Activated gamma-delta T cell treated with Interleukin-2 at 50 U/mL for 16 hours (primary cell): ENCODE data around the gene LAIR1.
"Not testable (repeated sequence)": the region's sequence is repeated elsewhere in the genome, so short reads cannot be mapped to it uniquely, and the experiment has no call there.

Experiments
- DNase-seq: peaks from one replicate; pipeline ENCODE4 v3.0.0-alpha.2; 2020

Gene LAIR1

DNA sequence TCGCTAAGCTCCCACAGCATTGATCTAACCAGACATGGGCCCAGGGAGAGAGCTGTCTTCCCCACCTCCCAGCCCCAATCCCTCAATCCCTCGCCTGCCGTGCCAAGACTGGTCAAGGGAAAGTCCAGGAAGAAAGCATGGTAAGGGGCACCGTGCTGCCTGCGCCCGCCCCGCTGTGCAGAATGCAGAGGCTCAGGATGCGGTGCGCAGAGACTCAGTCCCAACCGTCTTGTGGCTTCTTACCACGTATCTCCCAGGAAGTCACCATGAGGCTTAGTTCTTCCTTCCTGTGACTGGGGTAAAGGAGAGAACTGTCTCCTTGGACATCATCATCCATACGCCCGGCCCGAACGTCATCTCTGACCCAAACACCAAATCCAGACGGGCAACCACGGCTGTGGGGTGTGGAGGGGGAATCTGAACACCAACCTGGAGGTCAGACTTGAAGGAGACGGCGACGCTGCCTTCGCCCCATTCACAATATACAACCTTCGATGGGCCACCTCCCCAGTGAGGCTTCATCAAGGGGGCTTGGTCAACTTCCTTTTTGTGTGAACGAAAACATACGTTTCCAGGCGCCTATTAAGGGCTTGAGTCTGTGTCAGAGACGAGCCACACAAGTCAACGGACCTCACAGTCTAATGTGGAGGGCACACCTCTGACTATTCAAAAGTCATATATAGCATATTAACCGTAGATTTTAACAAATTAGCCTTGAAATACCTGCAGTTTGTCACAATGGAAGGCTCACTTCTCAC is 10.6 kb upstream of the LAIR1 start:
- not testable (repeated sequence) for DNase-seq

DNA sequence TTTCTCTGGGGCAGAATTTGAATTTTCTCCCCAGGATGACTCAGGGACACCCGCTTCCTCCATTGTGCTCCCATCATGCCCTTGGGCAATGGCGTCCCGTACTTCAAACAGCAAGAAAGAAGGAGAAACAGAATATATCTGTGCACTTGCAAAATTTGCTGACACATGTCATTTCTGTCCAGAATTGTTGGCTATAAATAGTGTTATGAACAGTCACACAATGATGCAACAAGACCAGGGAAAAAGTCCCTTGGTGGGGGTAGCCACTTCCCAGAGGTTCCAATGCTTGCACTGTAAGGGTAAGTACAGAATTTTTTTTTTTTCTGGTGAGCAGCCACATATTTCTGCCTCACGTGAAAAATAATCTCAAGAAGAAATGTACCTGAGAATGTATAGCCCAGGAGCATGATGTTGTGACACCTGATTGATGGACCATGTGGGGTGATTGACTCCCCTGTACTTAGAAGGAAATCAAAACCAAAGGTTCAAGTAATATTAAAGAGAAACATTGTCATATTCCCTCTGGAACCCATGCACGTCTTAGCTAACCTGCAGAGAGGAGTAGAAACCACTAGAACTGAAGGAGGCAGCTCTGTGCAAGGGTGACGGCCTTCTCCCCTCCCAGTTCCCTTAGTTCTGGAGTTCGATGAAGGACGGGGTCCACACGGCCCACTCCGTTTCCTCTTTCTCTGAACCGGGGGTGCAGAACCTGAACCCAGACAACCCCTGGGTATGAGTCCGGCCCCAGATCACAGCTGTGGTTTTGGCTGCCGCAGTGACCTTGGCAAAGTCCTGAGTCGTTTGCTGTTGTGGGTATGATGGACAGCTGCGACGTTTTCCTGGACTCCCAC is 9.3 kb upstream of the LAIR1 start:
- DNase-seq: no peak

DNA sequence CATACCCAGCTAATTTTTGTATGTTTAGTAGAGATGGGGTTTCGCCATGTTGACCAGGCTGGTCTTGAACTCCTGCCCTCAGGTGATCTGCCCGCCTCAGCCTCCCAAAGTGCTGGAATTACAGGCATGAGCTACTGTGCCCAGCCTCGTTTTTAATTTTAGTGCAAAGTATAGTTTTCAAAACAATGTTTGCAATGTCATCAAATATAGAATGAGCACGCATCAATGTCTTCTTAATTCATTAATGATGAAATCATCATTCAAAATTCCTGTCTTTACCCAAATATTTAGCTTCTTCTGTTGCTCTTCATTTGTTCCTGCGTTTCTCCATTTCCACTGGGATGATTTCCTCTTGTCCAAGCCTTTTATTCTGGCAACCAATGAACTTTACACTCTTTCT is 6.7 kb upstream of the LAIR1 start:
- not testable (repeated sequence) for DNase-seq

DNA sequence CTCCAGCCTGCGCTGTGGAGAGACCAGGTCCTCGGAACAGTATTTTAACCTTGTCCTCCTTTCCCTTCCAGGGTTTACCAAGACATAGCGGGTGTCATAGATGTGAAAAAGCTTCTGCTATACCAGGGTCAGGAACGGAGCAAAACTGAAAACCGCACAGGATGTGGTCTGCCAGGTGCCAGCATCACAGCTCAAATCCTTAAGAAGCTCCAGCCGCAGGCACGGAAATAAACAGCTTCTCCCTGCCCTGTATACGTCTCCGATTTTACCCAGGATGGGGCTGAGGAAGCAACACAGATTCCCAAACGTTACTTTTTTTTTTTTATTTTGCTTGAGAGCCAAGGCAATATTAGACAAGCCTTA is 5.7 kb upstream of the LAIR1 start:
- DNase-seq: peak; percentile 51

DNA sequence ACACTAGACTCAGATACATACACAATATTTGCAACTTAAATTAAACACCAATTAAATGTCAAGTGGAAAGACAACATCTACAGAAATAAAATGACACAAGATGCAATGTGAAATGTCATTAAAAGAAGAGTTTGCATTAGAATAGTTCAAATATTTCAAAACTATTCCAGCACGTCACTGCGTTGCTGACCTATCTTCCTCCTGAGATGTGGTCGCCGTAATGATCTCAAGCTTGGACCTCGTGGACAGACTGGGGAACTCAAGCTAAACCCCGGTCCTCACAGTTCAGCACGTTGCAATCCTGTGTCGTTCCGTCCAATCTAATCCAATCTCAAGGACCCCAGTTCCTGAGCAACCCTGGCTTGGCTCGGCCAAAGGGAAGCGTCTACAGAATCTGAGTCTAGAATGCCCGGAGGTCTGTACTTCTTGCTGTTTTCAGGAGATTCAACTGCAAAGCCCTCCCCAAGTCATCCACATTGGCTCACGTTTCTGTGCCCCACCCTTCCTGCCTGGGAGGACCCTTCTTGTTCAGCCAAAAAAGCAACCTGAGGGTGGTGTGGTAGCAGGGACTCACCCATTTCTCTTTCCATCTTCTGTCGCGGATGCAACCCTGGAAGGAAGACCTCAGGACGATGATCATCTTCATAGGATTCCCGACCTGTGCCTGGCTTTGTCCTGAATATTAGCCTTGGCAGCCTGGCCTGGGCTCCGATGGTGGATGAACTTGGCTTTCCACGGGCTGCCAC is 5.1 kb upstream of the LAIR1 start:
- DNase-seq: not testable (repeated sequence)

DNA sequence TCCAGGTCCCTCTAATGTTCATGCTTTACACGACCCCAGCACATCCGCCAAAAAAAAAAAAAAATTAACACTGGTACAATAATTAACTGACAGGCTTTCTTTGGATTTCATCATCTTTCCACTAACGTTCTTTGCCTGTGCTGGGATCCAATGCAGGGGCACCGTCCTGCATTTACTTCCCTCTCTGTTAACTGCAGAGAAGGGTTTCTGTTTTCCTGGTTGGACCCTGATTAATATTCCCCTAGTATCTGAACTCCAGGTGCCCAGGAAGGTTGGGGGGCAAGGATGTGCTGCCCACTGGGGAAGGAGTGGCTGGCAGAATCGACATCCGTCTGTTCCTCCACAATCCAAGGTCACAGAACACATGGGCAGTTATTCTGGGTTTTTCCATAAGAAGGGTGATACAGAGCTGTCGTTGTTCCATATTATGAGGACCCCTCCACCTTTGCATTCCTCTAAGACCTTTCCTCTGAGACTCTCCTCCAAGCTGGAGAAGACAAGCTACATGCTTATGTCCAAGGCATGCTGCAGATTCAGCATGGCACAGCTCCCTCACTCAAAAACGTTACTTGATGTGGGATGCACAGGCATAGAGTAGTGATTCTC is 4.5 kb upstream of the LAIR1 start:
- DNase-seq: no peak

DNA sequence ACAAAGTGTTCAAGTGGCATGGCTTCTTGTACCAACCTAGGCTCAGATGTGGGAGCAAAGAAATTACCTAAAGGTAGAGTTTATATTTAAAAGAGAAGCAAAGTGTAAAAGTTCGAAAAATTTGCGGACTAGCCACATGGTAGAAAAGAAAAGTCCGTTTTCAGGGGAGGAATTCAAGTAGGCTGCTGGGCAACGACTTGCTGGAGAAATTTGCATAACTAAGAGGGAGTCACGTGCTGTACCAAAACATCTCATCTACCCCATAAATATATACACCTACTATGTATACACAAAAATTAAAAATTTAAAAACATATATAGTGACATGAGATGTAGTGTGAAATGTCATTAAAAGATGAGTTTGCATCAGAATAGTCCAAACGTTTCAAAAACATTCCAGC is 2.1 kb upstream of the LAIR1 start:
- DNase-seq: no peak

DNA sequence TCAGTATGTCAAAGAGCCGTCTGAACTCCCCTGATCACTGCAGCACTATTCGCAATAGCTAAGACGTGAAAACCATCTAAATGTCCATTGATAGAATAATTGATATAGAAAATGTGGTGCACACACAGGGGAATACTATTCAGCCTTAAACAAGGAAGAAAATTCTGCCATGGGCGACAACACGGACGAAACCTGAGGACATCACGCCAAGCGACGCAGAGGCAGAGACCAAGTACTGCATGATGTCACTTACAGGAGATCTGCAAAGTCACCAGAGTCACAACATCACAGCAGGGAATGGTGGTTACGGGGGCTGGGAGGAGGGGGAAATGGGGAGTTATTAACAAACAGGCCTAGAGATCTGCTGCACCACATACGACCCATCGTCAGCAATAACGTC is 1.1 kb upstream of the LAIR1 start:
- not testable (repeated sequence) for DNase-seq

DNA sequence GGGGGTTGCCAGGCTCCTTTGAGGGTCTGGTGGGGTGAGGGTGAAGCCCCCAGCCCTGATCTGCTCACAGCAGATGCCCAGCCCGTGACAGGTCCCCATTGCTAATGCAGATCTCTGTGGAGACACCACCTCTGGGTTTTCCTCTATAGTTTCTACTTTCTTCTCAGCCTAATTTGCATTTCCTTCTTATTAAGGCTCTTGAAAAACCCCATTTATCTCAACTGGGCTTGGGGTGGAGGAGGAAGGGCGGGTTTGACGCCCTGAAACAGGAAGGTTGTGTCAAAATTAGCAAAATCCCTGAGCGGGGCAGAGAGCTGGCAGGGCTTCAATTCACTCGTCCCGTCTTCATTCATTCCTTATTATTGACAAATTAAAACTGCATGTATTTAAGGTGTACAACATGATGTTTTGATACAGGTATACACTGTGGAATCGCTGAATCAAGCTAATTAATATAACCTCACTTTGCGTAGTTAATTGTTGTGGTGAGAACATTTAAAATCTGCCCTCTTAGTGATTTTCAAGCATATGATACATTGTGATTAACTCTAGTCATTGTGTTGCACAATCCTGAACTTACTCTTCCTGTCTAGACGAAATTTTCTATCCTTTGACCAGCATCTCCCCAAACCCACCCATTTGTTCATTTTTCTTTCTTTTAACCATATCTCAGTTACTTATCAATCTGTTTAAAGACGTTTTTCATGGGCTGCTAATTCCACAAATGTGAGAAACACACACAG is 2.9 kb downstream of the LAIR1 start:
- DNase-seq: not testable (repeated sequence)

DNA sequence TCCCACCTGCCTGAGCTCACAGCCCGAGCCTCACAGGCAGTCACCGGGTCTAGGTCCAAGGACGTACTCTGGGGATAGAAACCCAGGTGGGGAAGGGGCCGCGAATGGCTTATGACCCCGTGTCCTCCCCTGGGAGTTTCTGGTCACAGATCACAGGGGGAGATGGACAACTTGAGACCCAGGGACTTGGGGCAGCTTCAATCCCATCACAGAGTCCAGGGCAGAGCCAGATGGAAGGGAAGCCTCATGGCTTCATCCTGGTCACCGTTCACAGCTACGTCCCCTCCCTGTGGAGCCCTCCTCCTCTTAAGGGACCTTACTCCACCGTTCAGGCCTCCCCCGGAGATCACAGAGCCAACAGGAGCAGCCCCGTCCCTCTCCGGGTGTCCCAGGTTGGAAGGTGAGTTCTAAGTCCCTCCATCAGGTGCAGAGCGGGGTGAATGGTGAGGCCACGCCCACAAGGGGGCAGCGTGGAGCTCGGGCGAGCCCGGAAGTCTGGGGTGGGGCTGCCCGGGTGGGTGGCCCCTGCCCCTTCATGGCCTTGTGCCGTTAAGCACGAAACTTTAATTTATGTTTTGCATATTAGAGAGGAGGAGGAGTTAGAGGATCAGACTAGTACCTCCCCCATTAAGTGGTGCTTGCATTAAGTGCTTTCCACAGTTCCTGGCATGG is 5.4 kb downstream of the LAIR1 start:
- DNase-seq: peak; percentile 72

DNA sequence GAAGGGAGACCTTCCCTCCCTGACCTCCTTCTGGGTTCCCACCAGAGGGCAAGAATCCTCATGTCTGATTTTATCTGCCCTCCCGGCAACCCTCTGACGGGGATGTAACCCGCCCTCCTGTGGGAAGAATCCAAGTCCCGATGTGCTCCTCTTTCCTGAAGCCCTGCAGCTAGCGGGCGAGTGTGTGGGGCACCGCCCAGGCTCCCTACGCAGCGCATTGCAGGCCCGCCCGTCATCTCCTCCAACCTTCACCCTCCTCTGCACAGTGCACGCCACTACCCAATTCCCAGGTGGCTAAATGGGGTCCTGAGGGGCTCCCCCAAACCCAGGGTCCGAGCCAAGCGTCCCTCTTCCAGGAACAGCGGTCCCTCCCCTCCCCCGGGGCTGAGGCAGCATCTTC is 7.3 kb downstream of the LAIR1 start:
- DNase-seq: no peak

DNA sequence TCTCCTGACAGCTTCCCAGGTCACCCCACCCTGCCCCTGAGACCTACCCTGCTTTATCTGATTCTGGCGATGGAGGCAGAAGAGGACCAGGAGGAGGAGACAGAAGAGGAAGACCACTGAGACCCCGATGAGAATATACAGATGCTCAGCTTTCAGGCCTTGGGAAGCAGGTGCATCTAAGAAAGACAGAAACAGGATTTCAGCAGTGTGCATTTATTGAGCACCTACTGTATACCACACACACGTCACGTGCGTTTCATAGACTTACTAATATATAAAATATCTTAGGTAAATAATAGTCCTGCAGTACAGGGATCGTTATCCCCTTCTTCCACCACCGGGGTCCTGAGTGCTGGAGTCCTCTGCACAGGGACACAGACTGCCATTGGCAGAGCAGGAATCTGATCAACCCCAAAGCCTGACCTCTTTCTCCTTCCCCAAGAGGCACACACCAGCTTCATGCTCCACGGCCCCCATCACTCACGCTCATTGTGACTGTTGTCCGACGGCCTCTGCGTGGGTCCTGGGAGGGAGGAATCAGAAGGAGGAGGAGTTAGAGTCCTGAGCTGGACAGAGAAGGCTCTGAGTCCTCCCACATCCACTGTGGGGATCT is 8.2 kb downstream of the LAIR1 start:
- no peak for DNase-seq

DNA sequence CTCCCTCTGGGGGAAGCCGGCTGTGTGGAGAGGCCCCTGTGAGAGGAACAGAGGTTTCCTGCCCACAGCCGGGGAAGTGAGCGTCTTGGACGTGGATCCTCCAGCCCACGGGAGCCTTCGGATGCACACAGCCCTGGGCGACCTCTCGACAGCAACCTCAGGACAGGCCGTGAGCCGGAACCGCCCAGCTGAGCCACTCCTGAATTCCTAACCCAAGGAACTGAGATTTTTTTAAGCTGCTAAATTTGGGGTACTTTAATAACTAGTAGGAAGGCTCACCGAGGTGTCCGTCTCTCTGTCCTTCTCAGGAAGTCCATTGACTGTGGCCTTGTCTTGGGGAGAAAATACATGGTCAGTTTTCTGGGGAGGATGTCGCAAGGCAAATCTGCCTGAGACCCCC is 9.1 kb downstream of the LAIR1 start:
- no peak for DNase-seq

DNA sequence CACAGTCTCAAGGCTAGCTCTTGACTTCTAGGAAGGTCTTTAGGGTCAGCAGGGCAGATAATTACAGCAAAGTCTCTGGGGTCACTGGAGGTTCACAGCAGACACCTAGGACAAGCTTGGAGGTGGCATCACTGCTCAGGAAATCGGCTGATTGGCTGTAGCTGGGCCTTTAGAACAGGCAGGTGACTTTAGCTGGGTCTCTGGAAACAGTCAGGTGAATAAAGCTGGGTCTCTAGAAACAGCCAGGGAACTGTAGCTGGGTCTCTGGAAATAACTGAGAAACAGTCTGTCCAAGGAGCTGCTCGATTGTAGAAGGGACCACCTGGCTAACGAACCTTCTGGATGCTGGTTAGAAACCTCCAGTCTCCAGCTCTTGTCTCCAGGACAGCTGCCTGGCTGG is 10.0 kb downstream of the LAIR1 start:
- DNase-seq: no peak

DNA sequence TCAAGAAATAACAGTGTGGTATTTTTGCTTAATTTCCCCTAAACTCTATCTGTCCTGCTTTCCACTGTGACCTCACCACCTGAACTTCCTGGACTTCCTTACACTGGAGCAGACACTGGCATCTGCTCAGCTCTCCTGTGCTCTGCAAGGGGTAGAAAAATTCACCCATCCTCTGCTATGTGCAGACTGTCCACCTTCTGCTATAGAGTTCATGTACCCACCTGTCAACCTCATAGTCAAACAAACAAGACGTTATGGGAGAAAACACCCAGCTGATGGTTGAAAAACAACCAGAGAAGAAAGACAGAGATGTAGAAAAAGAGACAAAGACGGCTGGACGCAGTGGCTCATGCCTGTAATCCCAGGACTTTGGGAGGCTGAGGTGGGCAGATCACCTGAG is 12.2 kb downstream of the LAIR1 start:
- DNase-seq: no peak

DNA sequence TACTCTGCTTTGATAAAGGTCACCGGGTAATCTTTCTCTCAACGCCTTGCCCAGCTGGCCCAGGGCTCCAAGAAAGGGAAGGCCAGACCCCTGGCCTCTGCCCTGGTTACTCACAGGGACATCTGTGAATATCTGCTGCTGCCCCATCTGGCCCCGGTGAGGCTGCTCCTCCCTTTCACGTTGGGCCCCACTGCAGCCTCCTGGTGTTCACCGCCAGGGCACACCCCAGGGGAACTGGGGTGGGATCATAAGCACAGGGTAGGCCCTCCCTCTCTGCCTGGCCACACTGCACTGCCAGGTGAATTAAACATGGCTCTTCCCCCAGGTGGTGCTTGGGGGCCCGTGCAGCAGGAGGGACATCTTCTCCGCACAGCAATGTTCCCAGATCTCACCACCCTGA is 12.7 kb downstream of the LAIR1 start:
- DNase-seq: no peak

DNA sequence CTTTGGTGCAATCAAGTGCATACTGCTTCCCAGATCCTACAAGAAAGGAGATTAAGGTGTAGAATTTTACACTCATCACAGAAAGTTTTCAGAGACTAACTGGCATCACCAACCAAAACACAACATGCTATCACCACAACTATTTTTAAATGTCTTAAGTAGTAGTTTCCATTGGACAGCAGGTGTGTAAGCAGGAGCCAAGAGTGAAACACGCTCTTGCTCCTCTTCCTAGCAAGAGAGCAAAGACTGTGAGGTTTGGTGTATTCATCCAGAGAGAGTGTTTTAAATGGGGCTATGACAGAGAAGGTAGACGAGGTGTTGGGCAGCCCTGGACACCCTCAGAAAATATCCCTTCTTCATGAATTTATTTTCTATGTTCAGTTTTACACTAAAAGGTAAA is 13.3 kb downstream of the LAIR1 start:
- no peak for DNase-seq

DNA sequence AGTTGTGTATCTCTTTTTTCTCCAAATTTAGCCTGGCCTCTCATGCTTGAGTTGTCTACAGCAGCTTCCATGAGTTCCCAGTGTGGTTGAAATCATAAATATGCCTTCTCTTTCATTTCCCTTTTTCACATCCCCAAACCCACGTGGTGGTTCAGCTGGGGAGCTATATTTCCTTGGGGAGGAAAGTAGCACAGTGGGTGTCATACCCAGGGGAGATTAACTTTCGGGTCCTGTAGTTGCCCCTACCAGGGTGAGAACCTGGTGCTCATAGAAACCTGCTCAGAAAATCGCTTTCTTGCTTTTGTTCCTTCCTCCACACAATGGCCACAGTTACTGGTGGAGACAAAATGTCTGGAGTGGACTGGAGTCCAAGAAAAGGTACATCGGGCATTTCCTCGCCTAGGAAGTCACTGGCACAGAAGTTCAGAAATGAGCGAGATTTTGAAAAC is 18.8 kb downstream of the LAIR1 start:
- DNase-seq: no peak

DNA sequence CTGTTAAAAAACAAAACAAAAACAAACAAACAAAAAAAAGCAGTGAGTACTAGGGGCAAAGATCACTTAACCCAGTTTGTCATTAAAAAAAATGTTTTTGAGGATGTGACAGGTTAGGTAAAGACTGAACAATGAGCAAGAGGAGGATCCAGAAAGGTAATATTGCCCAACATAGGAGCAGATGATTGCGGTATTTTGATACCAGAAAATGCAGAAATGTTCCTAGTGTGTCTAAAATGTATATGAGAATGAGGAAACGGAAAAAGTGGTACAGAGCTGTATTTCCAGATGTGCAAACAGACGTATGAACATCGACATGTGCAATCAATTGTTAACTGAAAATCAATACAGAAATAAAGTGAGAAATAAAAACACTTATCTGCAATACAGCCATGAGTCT is 20.9 kb downstream of the LAIR1 start:
- DNase-seq: no peak

DNA sequence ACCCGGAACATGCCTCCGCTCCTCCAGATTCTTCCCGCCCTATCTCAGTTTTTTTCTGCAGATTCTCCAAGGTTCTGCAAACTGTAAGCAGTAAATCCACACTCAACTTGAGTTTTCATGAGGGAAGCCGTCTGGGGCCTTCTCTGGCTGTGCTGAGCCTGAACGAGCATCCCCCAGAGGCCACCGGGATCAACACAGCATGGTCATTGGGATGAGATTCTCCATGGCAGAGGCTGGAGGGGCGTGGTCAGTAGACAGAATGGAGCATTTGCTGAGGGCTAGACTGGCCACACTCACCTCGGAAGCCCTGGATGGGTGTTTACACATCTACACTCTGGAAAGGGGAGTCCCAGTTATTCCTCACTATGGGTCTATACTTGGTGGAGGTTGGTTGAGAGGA is 23.4 kb downstream of the LAIR1 start:
- no peak for DNase-seq

DNA sequence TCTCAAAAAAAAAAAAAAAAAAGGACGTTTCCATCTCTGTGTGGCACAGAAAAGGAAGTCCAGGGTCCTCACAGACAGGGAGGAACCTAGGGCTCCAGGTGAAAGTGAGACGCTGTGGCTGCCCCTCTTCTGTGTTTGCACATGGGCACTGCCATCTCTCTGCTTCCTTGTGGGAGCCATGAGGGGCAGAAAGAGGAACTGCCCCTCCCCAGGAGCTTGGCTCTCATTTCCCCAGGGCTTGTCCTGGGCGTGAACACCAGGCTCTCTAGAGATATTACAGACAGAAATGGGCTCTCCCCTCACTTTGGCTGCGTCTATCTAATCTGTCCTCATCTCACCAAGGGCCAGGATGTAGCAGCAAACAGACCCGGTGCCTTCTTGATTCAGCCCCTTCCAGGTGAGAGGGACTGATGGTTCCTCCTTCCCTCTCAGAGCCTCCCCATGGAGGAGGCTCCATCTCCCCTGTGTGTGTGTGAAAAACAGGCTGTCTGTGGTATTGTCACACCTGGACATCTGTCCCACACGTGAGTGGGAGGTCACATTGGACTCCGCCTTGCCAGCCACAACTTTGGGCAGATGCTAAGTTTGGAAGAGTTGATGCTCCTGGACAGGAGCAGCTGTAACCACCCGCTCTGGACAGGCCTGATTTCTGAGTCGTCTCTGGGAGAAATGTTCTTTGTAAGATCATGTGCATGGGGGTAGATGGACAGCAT is 24.9 kb downstream of the LAIR1 start:
- DNase-seq: no peak
